ENCODE measurements around the gene CDC42EP5. TPM values are rescaled to one million over a fixed set of nuclear protein-coding genes. Genes with fewer than 3 reads are reported as not detected.
"Not testable (repeated sequence)": the region's sequence is repeated elsewhere in the genome, so short reads cannot be mapped to it uniquely, and the experiment has no call there.

CDC42EP5 gene
- total RNA-seq, 1 experiment from 2014 or later = 85.4 TPM

- DNase-seq (ENCODE audit: low spot score); in situ Hi-C loops (cut with HindIII; ENCODE audit: low sequenced_read_pairs): not testable (repeated sequence)
Observed at GRCh38 chr19:54493056-54493455, 20.0 kb upstream of the CDC42EP5 start.

GRCh38 chr19:54492568-54492967, 19.5 kb upstream of the CDC42EP5 start:
- in situ Hi-C loops (cut with HindIII; ENCODE audit: low sequenced_read_pairs) = no loop called here
- DNase-seq (ENCODE audit: low spot score) = no peak

- DNase-seq (ENCODE audit: low spot score) = no peak
- in situ Hi-C loops (cut with HindIII; ENCODE audit: low sequenced_read_pairs) = no loop called here
Observed at GRCh38 chr19:54489766-54490165, 16.7 kb upstream of the CDC42EP5 start.

GRCh38 chr19:54489341-54489740, 16.2 kb upstream of the CDC42EP5 start:
- DNase-seq (ENCODE audit: low spot score) = no peak
- in situ Hi-C loops (cut with HindIII; ENCODE audit: low sequenced_read_pairs) = no loop called here

- in situ Hi-C loops (cut with HindIII; ENCODE audit: low sequenced_read_pairs) = no loop called here
- DNase-seq (ENCODE audit: low spot score) = no peak
Observed at GRCh38 chr19:54485851-54486250, 12.8 kb upstream of the CDC42EP5 start.

GRCh38 chr19:54484451-54484850, 11.4 kb upstream of the CDC42EP5 start:
- in situ Hi-C loops (cut with HindIII; ENCODE audit: low sequenced_read_pairs) = no loop called here
- no peak for DNase-seq (ENCODE audit: low spot score)

GRCh38 chr19:54482889-54483288, 9.8 kb upstream of the CDC42EP5 start:
- no peak for DNase-seq (ENCODE audit: low spot score)
- in situ Hi-C loops (cut with HindIII; ENCODE audit: low sequenced_read_pairs) = no loop called here

- peak; percentile 53 for DNase-seq (ENCODE audit: low spot score)
- in situ Hi-C loops (cut with HindIII; ENCODE audit: low sequenced_read_pairs) = no loop called here
Observed at GRCh38 chr19:54481326-54481930, 8.3 kb upstream of the CDC42EP5 start.

GRCh38 chr19:54480051-54480450, 7.0 kb upstream of the CDC42EP5 start:
- in situ Hi-C loops (cut with HindIII; ENCODE audit: low sequenced_read_pairs) = no loop called here
- DNase-seq (ENCODE audit: low spot score) = no peak

GRCh38 chr19:54478677-54479266, 5.7 kb upstream of the CDC42EP5 start:
- in situ Hi-C loops (cut with HindIII; ENCODE audit: low sequenced_read_pairs) = no loop called here
- peak; percentile 50 for DNase-seq (ENCODE audit: low spot score)

GRCh38 chr19:54477650-54478049, 4.6 kb upstream of the CDC42EP5 start:
- no peak for DNase-seq (ENCODE audit: low spot score)
- in situ Hi-C loops (cut with HindIII; ENCODE audit: low sequenced_read_pairs) = no loop called here

- DNase-seq (ENCODE audit: low spot score) = no peak
- in situ Hi-C loops (cut with HindIII; ENCODE audit: low sequenced_read_pairs) = no loop called here
Observed at GRCh38 chr19:54475706-54476105, 2.6 kb upstream of the CDC42EP5 start.

GRCh38 chr19:54473892-54474372, 836 bp upstream of the CDC42EP5 start:
- in situ Hi-C loops (cut with HindIII; ENCODE audit: low sequenced_read_pairs) = no loop called here
- DNase-seq (ENCODE audit: low spot score) = no peak

GRCh38 chr19:54470991-54471782, 1.9 kb downstream of the CDC42EP5 start:
- in situ Hi-C loops (cut with HindIII; ENCODE audit: low sequenced_read_pairs) = no loop called here
- DNase-seq (ENCODE audit: low spot score) = no peak

- in situ Hi-C loops (cut with HindIII; ENCODE audit: low sequenced_read_pairs) = no loop called here
Observed at GRCh38 chr19:54470276-54470887, 2.7 kb downstream of the CDC42EP5 start.

GRCh38 chr19:54469496-54469934, 3.6 kb downstream of the CDC42EP5 start:
- in situ Hi-C loops (cut with HindIII; ENCODE audit: low sequenced_read_pairs) = no loop called here
- DNase-seq (ENCODE audit: low spot score) = no peak

More at GRCh38 chr19:54470276-54470887, 2.7 kb downstream of the CDC42EP5 start:
- DNase-seq (ENCODE audit: low spot score) = no peak

GRCh38 chr19:54466110-54466480, 7.0 kb downstream of the CDC42EP5 start:
- in situ Hi-C loops (cut with HindIII; ENCODE audit: low sequenced_read_pairs); DNase-seq (ENCODE audit: low spot score): not testable (repeated sequence)

GRCh38 chr19:54465426-54466109, 7.5 kb downstream of the CDC42EP5 start:
- in situ Hi-C loops (cut with HindIII; ENCODE audit: low sequenced_read_pairs) = no loop called here
- no peak for DNase-seq (ENCODE audit: low spot score)
